SK-N-SH (cell line): ENCODE measurements around the gene THSD7A. TPM values are rescaled to one million over a fixed set of nuclear protein-coding genes. Genes with fewer than 3 reads are reported as not detected.
A peak's percentile ranks its signal among the peaks of the same experiment; 100 is the strongest.

ENCODE experiments used
- CTCF ChIA-PET: fragments of 300-600, 350-600 bp; formaldehyde crosslinking; extraction: SDS; loops from one replicate; lab custom pipeline; 2021; lab: Yijun Ruan, JAX
- POLR2A ChIA-PET: fragments of 350-600 bp; sonication (Branson Sonifier 250); formaldehyde crosslinking; extraction: SDS; loops from one replicate; lab custom pipeline; 2020; ENCODE audit warnings: antibody characterized with exemption, inconsistent platforms; lab: Yijun Ruan, JAX
- DNase-seq: peaks from one replicate; pipeline ENCODE4 v3.0.0; 2012
- H2AFZ ChIP-seq: fragments of 200-600 bp; sonication (generic); 2 replicates; pipeline ENCODE4 v1.8.1; 2016; ENCODE audit warnings: antibody characterized with exemption, mild to moderate bottlenecking, low read depth
- H3F3A ChIP-seq: fragments of 200-600 bp; sonication (generic); replicated peaks from 2 replicates; pipeline ENCODE3; 2016; ENCODE audit warnings: antibody characterized with exemption, mild to moderate bottlenecking; ENCODE audit not compliant: insufficient read depth
- H3K27ac ChIP-seq, 2 experiments: fragments of 200-500 bp in 1 of 2; fragments of 200-600 bp in 1 of 2; sonication (Bioruptor generic) in 1 of 2; sonication (generic), shearing (Covaris generic) in 1 of 2; 2 replicates each; pipeline versions ENCODE4 v1.5.1 to v1.6.1; 2014 to 2016; ENCODE audit warnings: low read depth in 2 of 2, inconsistent platforms in 1 of 2, low read length in 1 of 2, mild to moderate bottlenecking in 1 of 2, mixed read lengths in 1 of 2
- H3K27me3 ChIP-seq: fragments of 200-600 bp; sonication (generic), shearing (Covaris generic); 2 replicates; pipeline ENCODE4 v1.6.1; 2016; ENCODE audit warnings: mixed run types; ENCODE audit not compliant: insufficient read depth
- H3K36me3 ChIP-seq, 2 experiments: fragments of 200-500 bp in 1 of 2; fragments of 200-600 bp in 1 of 2; sonication (Bioruptor generic) in 1 of 2; sonication (generic) in 1 of 2; replicated peaks in 1 of 2; 2 replicates each; pipeline versions ENCODE3 to v1.5.1; 2014 to 2016; ENCODE audit warnings: low read length in 1 of 2, mild to moderate bottlenecking in 1 of 2; ENCODE audit not compliant: insufficient read depth in 2 of 2, control insufficient read depth in 1 of 2
- H3K4me1 ChIP-seq, 2 experiments: fragments of 200-500 bp in 1 of 2; fragments of 200-600 bp in 1 of 2; sonication (Bioruptor generic) in 1 of 2; sonication (generic), shearing (Covaris generic) in 1 of 2; 2 replicates each; pipeline versions ENCODE4 v1.5.1 to v1.6.1; 2014 to 2016; ENCODE audit warnings: low read depth in 1 of 2, low read length in 1 of 2, mixed run types in 1 of 2; ENCODE audit not compliant: insufficient read depth in 2 of 2, control insufficient read depth in 1 of 2
- H3K4me2 ChIP-seq: fragments of 200-600 bp; sonication (generic), shearing (Covaris generic); 2 replicates; pipeline ENCODE4 v1.6.1; 2017; ENCODE audit warnings: mixed run types
- H3K4me3 ChIP-seq, 2 experiments: fragments of 200-500 bp in 1 of 2; fragments of 200-600 bp in 1 of 2; sonication (Bioruptor generic) in 1 of 2; sonication (generic), shearing (Covaris generic) in 1 of 2; 2 replicates each; pipeline versions ENCODE4 v1.5.1 to v1.8.1; 2014 to 2016; ENCODE audit warnings: low read depth in 2 of 2, inconsistent platforms in 1 of 2, low read length in 1 of 2, mild to moderate bottlenecking in 1 of 2, mixed read lengths in 1 of 2, moderate library complexity in 1 of 2
- H3K79me2 ChIP-seq: fragments of 200-600 bp; sonication (generic); 2 replicates; pipeline ENCODE4 v1.8.1; 2017; ENCODE audit warnings: mild to moderate bottlenecking; ENCODE audit not compliant: insufficient read depth
- H3K9ac ChIP-seq: fragments of 200-600 bp; sonication (generic); 2 replicates; pipeline ENCODE4 v1.6.1; 2017; ENCODE audit warnings: mixed run types
- H3K9me2 ChIP-seq: fragments of 200-600 bp; sonication (generic); 2 replicates; pipeline ENCODE4 v1.6.1; 2017; ENCODE audit warnings: mixed run types
- H3K9me3 ChIP-seq: fragments of 200-600 bp; sonication (generic); 2 replicates; pipeline ENCODE4 v1.6.1; 2017; ENCODE audit warnings: mixed run types, mild to moderate bottlenecking, moderate library complexity
- H4K20me1 ChIP-seq: fragments of 200-600 bp; sonication (generic); 2 replicates; pipeline ENCODE4 v1.6.1; 2017; ENCODE audit warnings: mild to moderate bottlenecking, mixed run types; ENCODE audit not compliant: insufficient read depth
- CTCF ChIP-seq: fragments of 200-600 bp; sonication (generic); IDR thresholded peaks from 2 replicates; pipeline ENCODE4 v1.6.1; 2017; ENCODE audit warnings: antibody characterized with exemption, mild to moderate bottlenecking, moderate library complexity
- FOXM1 ChIP-seq: IDR thresholded peaks from 2 replicates; pipeline ENCODE4 v1.4.0; 2012; ENCODE audit warnings: low read depth, mild to moderate bottlenecking
- GABPA ChIP-seq: IDR thresholded peaks from 2 replicates; pipeline ENCODE4 v1.4.0; 2012; ENCODE audit warnings: low read depth, mild to moderate bottlenecking
- GATA2 ChIP-seq: sonication (generic); formaldehyde crosslinking; IDR thresholded peaks from 2 replicates; pipeline ENCODE4 v1.5.0; 2020; ENCODE audit warnings: mild to moderate bottlenecking, missing genetic modification reagents
- NRF1 ChIP-seq: IDR thresholded peaks from 2 replicates; pipeline ENCODE4 v1.6.1; 2012; ENCODE audit warnings: low read depth, mild to moderate bottlenecking, low read length
- POLR2AphosphoS5 ChIP-seq: IDR thresholded peaks from 2 replicates; pipeline ENCODE4 v1.6.1; 2012; ENCODE audit warnings: low read depth, low read length
- RAD21 ChIP-seq: IDR thresholded peaks from 2 replicates; pipeline ENCODE4 v1.6.1; 2012; ENCODE audit warnings: mild to moderate bottlenecking, low read length
- REST ChIP-seq: IDR thresholded peaks from 2 replicates; pipeline ENCODE4 v1.6.1; 2012; ENCODE audit warnings: mild to moderate bottlenecking, low read depth, low read length, moderate library complexity
- TCF12 ChIP-seq: IDR thresholded peaks from 2 replicates; pipeline ENCODE4 v1.4.0; 2012
- USF1 ChIP-seq: IDR thresholded peaks from 2 replicates; pipeline ENCODE4 v1.4.0; 2012; ENCODE audit warnings: low read depth, borderline replicate concordance
- YY1 ChIP-seq: IDR thresholded peaks from 2 replicates; pipeline ENCODE4 v1.4.0; 2012; ENCODE audit warnings: low read depth, mild to moderate bottlenecking
- ZBTB33 ChIP-seq: IDR thresholded peaks from 2 replicates; pipeline ENCODE4 v1.4.0; 2012; ENCODE audit warnings: low read depth, borderline replicate concordance
- WGBS: methylation state at CpG from one replicate; pipeline ENCODE4 v1.1.6; 2017; ENCODE audit warnings: low lambda C conversion rate; 5-methylcytosine and 5-hydroxymethylcytosine counted together
- polyA plus RNA-seq, 3 experiments: library from polyadenylated mRNA; depleted of rRNA; stranded (reverse); fragments of >200 nt; gene quantifications; 2 replicates each; pipeline ENCODE4 v1.2.3, GENCODE V29; 2012

The THSD7A gene
- polyA plus RNA-seq, 1 of the 3 experiments (the other 2 are of a cell fraction), result 0.16 TPM

- TF ChIP-seq GABPA, result no peak
Measured at GRCh38 chr7:11548532-11548931, 283.5 kb downstream of the THSD7A start (continued).

- ChIA-PET POLR2A (no interaction called here), CTCF (interaction anchor here (2.2 kb wide), 1 partner anchor 13 kb away, joined by 6 read pairs; no protein-coding TSS in a partner anchor)
- Histone ChIP-seq H3K27me3 (no peaks in the 10 kb centered on the region), H4K20me1 (no peaks in the 10 kb centered on the region), H3K4me2 (no peak overlapping the region), H3F3A (no peaks in the 10 kb centered on the region), H3K9ac (no peak overlapping the region), H3K9me2 (no peaks in the 10 kb centered on the region), H3K9me3 (no peaks in the 10 kb centered on the region), H3K27ac (peak overlapping the region in 1 of 2 experiments; percentile 98; a peak in 2 of 4 replicates), H2AFZ (no peak overlapping the region), H3K4me3 (no peak overlapping the region), H3K4me1 (peaks cover 0 to 33% of the 10 kb centered on the region in 2 experiments; a peak in 2 of 4 replicates), H3K79me2 (no peaks in the 10 kb centered on the region), H3K36me3 (peaks cover 0 to 21% of the 10 kb centered on the region in 2 experiments)
- TF ChIP-seq ZBTB33 (no peak), YY1 (no peak), GATA2 (CRISPR knock-in tag) (no peak), CTCF (no peak), RAD21 (no peak), NRF1 (no peak), POLR2AphosphoS5 (no peak), REST (no peak), FOXM1 (no peak), USF1 (no peak), TCF12 (no peak)
- 83% methylated on average over 8 of the region's 8 CpGs for WGBS
- no peak for DNase-seq
Measured at GRCh38 chr7:11541330-11541729, 290.7 kb downstream of the THSD7A start.
